Kidney tubule cell (primary cell): ENCODE results near the gene NCOA7.

ENCODE experiments used
- DNase-seq: peaks from one replicate; pipeline ENCODE4 v3.0.0-alpha.2; 2018; ENCODE audit warnings: low spot score

Gene NCOA7

DNA sequence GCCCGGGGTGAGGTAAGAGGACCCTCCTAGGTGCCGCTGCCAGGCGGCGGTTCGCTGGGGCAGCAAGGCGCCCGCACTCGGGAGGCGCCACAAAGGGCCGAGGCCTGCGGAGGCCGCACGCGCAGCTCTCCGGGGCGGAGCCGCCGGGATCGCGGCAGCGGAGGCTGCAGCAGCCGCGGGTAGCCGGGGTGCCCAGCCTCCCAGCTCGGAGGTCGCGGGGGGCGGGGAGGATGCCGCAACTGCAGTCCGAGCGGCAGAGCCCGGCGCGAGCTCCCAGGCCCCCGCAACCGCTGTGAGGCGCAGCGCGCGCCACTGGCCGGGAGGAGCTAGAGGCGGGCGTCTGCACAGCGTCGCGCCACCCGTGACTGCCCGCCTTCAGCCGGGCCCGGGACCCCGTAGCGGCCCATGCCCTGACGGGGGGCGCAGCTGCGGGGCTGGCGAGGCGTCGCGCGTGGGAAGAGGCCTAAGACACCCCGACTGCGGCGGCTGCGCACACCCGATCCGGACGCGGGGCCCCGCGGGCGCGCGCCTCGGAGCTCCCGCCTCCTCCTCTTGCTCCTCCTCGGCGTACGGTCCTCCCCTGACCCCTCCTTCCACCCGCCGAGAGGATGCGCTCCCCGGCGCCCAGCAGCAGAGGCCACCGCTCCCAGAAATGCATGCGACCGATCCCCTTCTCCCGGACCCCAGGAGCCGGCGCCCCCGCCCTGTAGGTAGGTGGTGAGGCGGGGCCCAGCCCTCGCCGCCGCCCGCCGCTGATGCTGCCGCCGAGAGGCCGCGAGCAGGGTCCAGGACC lies at the start of gene NCOA7:
TSS of gene NCOA7 (plus strand) at position 603 of the 793 bp plus-strand sequence. CDS start 24,395 bp downstream, outside the sequence.
- peak; percentile 80 for DNase-seq

GRCh38 chr6:125741336-125741735 lies 49.4 kb upstream of the NCOA7 start:
- no peak for DNase-seq

- DNase-seq, result no peak
These were observed 48.7 kb upstream of the NCOA7 start for GRCh38 chr6:125742024-125742423.

DNA sequence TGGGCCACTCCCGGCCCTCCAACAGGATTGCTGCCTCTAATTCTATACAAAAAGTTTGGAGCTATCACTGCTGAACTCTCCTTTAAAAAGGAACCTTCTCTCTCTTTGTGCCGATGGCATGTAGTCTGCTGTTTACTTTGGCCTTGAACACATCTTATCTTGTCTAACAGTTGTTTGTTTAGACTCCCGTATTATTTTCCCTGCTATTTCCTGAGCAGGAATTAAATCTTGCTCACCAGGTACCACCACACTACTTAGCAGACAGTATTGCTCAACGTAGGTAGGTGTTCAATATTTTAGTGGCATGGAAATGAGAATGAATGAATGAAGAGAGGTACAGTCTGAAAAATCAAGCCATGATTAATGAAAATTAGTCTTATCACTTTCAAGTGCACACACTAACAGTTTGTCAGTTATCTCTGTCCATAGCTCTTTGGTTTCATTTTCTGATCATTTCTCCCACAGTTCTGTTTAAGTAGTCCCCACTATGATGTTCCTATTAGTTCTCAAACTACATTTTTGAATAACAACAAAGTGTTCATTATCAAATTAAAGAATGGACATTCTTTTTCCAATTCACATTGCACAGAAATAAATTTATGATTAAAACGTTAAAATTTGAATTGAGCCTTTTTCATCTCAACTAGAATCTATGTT lies 48.2 kb upstream of the NCOA7 start:
- DNase-seq, result no peak

DNA sequence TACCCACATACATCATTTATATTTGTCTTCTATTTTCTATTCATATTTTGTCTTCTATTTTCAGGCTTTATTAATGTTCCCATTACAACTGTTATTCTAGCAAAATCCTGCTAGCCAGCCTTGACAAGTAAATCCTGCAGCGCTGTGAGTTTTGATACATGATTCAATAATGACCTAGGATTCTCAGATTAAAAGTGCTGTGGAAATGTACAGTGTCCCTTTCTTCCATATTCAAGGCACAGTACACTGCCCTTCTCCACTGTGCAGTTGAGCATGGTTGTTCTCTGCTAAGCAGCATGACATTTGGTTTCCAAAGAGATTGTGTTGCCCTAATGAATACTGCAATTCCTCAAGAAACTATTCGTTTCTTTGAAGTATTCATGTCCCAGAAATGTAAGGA lies 47.2 kb upstream of the NCOA7 start:
- DNase-seq, result no peak

DNA sequence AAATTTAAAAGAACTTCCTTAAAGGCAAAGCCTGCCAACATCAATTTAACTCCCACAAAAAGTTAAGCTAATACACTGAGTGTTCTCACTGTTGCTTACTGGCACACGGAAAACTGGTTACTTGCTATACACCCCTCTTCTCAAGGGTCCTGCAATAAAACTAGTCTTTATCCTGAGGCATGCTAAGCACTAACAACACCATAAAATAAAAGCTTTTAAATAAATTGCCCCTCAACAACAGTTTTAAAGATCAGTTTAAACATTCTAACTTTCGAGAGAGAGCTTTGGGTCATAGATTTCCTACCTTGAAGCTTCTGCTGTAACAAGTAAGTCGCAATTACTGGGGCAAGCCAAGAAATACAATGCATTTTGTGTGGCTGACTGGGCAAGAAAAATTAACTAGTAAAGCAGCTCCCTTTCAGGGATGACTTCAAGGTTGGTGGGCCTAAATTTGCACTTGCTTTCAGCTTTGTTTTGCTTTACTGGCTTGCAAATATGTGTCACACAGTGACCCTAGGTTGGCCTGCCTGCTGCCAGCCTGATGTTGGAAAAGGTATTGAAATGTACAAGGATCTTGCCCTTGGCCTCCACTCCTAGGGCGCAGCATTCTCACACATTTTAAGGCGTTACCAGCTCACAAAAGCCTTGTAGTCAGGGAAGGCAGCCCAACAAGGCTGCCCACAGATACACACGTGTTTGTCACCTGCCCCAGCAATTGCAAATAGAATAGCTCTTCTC lies 45.3 kb upstream of the NCOA7 start:
- peak; percentile 7 for DNase-seq

GRCh38 chr6:125746019-125746414 lies 44.7 kb upstream of the NCOA7 start:
- no peak for DNase-seq

- DNase-seq, result peak; percentile 77
These were observed 43.8 kb upstream of the NCOA7 start for GRCh38 chr6:125746731-125747588.

DNA sequence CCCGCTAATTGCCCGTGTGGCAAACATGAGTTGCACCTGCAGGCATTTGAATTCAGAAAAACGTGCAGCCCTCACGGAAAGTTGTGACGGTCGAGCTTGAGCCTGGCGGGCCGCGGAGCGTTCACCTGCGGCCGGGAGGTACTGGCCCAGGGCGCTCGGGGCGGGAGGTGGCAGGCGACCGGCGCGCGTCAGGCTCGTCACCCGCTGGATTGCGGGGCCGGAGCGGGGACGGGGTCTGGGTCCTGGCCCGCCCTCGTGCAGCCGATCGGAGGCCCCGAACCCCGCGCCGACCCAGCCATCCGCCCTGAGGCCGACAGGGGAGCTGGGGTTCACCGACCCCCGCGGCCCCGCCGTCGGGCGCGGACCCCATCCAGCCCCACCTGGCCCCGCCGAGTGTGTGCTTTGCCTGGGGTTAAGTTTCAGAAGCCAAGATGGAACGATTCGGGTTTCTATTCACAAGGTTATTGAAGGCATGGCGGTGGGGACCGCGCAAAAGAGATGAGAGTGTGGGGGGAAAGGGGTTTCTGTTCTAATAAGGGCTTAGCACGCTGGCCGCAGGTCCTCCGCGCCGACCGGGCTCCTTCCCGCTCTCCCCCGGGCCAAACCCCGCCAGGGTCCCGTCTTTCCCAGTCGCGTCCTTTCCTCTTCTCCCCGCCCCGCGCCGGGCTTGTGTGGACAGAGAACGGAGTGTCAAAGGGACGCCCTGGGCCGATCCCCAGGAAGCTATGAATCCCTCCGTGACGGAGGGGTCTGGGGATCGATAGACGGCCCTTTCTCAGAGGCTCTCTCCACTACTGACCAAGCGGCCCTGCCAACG lies 43.0 kb upstream of the NCOA7 start:
- DNase-seq, result peak; percentile 51

DNA sequence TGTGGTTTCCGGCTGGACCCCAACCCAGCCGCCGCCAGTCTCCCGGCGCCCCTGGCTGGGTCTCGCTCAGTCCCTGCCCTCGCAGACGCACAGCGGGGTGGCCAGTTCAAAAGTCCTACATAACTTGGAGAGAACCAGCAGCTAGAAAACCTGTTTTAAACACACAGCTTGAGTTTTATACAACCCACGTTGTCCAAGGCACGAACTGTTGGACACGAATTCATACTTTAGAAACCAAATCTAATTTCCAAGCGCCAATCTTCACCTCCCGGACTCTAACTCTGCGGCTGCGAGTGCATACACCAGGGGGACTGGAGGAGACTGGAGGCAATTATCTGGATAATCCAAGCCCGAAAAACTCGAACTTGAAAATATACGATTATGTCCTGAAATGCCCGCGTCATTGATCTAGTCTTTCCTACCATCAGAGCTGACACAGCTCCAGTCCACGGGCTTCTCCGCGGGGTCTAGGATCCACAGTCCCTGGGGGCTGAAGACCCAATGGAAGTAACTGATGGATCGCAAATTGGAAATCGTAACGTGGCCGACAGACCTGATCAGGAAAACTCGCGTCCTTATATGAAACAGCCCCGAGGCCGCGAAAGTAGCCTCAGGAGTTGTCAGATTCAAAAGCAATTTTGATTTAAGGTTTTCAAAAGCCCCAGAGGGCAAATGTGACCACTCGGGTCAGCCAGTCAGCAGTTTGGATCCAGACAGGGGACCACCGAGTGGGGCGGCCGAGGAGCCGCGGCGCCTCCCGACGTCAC lies 42.2 kb upstream of the NCOA7 start:
- DNase-seq, result peak; percentile 15

GRCh38 chr6:125749173-125749864 lies 41.4 kb upstream of the NCOA7 start, which contains the start of gene HEY2:
TSS of gene HEY2 (plus strand) at chr6:125749632. CDS start at chr6:125749777, 145 bp downstream.
- DNase-seq, result peak; percentile 91

DNA sequence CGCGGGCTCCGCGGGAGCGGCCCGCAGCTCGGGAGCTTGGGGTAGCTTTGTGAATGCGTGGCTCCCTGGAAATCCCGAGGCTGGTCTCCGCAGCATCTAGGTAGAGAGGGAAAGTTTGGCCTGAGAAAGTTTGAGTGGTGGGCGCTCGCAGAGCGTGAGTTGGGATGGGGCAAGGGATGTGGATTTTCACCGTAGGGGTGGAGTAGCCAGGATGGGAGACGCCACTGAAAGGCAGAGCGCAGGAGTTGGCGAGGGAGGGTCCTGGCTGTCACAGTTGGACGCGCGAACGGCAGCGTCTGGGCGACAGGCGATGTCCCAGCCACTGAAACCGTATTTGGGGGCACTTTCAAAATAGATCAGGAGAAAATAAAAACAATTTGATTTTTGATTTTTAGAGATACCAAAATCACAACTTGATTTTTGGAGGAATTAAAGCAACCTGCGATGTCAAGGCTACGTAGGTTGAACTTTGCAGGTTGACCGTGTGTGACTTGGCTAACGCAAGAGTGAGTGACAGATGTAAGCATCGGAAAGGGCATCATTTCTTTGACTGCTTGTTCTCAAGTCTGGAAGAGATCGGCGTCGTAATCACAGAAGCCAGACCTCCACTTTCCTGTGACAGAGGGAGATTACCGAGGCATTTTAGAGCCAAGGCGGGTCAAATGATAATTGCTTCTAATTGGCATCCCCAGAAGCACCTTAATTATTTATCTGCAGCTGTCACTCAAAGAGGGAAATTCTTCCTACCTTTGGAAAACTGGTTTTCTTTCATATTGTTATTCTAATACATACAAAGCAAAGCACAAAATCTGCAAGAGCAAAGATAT lies 40.7 kb upstream of the NCOA7 start:
- no peak for DNase-seq

- no peak for DNase-seq
These were observed 39.9 kb upstream of the NCOA7 start for GRCh38 chr6:125750692-125751333.

DNA sequence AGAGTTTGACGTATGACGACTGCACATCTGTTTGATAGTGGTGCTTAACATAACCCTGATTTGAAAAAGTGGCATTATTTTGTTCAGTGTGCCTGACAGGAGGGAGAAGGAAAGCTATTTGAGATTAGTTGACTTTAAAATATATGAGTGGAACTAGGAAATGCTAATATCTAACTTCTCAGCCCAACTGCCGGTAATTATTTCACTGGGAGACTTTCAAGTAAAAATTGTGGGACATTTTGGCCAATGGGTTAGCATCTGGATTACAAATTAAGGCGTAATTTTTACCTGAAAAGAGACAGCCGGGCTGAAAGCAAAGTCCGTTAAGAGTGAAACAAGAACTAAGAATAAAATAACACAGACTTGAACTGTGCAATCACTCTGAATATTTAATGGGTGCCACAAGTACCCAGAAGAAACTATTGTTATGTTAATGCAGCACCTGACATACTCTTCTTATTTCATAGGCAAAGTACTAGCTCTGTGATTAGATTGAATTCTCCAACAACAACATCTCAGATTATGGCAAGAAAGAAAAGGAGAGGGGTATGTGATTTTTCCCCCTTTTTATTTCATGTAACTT lies 39.3 kb upstream of the NCOA7 start:
- DNase-seq, result no peak

DNA sequence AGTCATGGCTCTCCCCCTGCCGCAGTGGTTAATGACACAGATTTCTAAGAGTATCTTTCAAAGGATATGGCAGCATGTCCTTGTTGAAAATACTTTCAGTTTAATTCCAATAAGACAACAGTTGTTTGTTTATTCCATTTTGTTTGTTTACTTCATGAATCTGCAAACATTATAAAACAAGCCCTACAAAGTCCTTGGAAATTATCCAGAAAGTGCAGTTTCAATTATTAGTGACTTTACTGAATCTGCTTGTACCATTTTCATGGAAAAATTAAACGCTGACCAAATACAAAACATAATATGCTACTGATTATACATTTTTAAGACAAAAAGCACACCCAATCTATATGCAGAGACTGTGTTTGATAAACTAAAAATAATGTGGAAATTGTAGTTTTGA lies 38.0 kb upstream of the NCOA7 start:
- DNase-seq, result no peak

DNA sequence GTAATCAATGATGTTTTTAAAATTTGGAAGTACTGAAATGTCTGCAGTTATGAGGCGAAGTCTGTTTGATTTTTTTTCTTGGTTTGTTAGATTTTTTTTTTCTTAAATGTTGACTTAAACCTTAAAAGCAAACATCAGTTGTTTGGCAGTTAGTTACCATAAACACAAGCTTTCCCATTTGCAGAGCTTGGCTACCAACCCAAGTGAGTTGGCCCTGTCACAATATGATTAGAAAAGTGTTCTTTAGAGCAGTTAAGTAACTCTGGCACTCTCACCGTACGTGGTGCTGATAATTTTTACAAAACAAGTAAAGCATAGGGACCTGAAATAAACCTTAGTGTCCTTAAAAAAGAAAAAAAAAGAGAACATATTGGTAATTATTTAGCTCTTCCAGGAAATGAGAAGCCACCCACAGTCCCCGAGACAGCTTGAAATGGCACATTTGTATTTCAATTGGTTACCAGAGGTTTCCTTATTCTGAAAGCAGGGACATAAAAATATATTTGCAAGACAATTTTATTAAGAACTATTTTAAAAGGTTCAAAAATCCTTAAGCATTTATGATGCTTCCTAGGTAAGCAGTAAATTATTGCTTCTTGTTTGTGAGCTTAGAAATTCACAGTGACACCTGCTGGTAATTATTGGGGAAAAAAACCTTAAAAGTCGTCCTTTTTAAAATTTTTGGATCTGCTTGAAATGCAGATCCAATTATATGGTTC lies 37.4 kb upstream of the NCOA7 start:
- peak; percentile 30 for DNase-seq

DNA sequence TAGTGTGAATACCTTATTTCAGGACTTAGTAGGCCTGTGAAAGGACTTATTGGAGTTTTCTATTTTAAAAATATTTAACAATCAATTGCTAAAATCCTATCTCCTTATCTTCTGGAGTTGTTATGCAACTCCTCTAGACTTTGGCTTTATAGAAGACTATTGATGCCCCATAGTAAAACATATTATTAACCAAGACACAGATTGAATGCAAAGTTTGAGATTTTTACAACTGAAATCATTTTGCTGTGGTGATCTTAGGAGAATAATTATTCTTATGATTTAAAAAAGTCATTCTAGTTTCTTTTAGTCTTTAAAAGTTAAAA lies 36.9 kb upstream of the NCOA7 start:
- DNase-seq, result no peak
